Pancreas (tissue), 10 donors: ENCODE results near the gene ERCC8. TPM values are rescaled to one million over a fixed set of nuclear protein-coding genes. Genes with fewer than 3 reads are reported as not detected.
A peak's percentile ranks its signal among the peaks of the same experiment; 100 is the strongest.

Source experiments
- ATAC-seq, 4 donors: fragments of 200-7000 bp; cut with Tn5 transposase; one replicate each; pipeline versions ENCODE4 v1.8.0 to v1.9.1; 2020; ENCODE audit warnings: mild to moderate bottlenecking in 4 of 4, moderate library complexity in 4 of 4
- DNase-seq, 6 donors: peaks; one replicate each; pipeline ENCODE4 v3.0.0-alpha.2; 2020
- FAIRE-seq: peaks from 2 replicates; lab custom pipeline; 2012; peaks lifted over from hg19 to GRCh38; lab: Jason Lieb, UNC
- H3K27ac ChIP-seq, 4 donors: fragments of 200-600 bp; sonication (generic); 1 replicate in 3 of 4; 2 replicates in 1 of 4; pipeline versions ENCODE4 v1.5.0 to v1.8.0; 2020
- H3K27me3 ChIP-seq, 4 donors: fragments of 200-600 bp; one replicate each; pipeline ENCODE4 v1.8.0; 2021
- H3K36me3 ChIP-seq, 3 donors: fragments of 200-600 bp; sonication (generic) in 1 of 3; one replicate each; pipeline versions ENCODE4 v1.5.0 to v1.8.0; 2020 to 2021
- H3K4me1 ChIP-seq, 3 donors: fragments of 200-600 bp; one replicate each; pipeline ENCODE4 v1.8.0; 2021
- H3K4me3 ChIP-seq, 4 donors: fragments of 200-600 bp; sonication (generic) in 2 of 4; one replicate each; pipeline versions ENCODE4 v1.5.0 to v1.8.0; 2020 to 2021
- H3K9me3 ChIP-seq, 4 donors: fragments of 200-600 bp; one replicate each; pipeline ENCODE4 v1.8.0; 2021
- CTCF ChIP-seq, 4 donors: fragments of 200-600 bp; sonication (generic) in 3 of 4; IDR thresholded peaks; one replicate each; pipeline versions ENCODE4 v1.5.0 to v1.8.0; 2021; ENCODE audit warnings: antibody characterized with exemption in 4 of 4
- WGBS, 2 donors: extraction: QIAGEN DNeasy Blood & Tissue Kit; methylation state at CpG; one replicate each; pipeline ENCODE4 v1.1.7; 2013; 5-methylcytosine and 5-hydroxymethylcytosine counted together
- intact Hi-C, 3 donors: fragments of 100-400 bp; cut with DNase I; formaldehyde crosslinking; loops; one replicate each; pipeline versions ENCODE4 v1.11.1 to v1.14.2; 2022
- polyA plus RNA-seq, 2 donors: library from polyadenylated mRNA; stranded (reverse); fragments of 200-250 nt; gene quantifications; one replicate each; pipeline ENCODE4 v1.2.3, GENCODE V29; 2013
- total RNA-seq, 6 donors: library from RNA; stranded (reverse); fragmentation: NEBNext Ultra II Directional in 4 of 6; extraction: Animal tissue kit (Norgen Biotek cat#: 25700) in 4 of 6; gene quantifications; one replicate each; pipeline versions ENCODE4 v1.2.1 to v1.2.4, GENCODE V29; 2021 to 2023
- donor health status: healthy with polysubstance abuse.
- donor health status: DM: no; HTN: no; CAD: no; lungs with moderate emphysema.
- donor health status: DM: no; HTN: no; CAD: no.
- donor health status: control.
- donor health status: control.
- donor health status: Bipolar disorder and iron deficiency.
- donor health status: DM: yes; HTN: yes; CAD: no.
- donor health status: DM: no; HTN: no; CAD: no.
- donor health status: DM: no; HTN: no; CAD: no.
- donor health status: DM: yes; HTN: yes; CAD: no.

Gene ERCC8
- total and polyA plus RNA-seq, 8 donors, result 2.6 to 5.0 (median 4.0) TPM

GRCh38 chr5:60896991-60897390, 47.9 kb downstream of the ERCC8 start:
- Histone ChIP-seq H3K36me3 (no peaks in the 10 kb centered on the region), H3K9me3 (no peaks in the 10 kb centered on the region), H3K27me3 (no peaks in the 10 kb centered on the region), H3K4me1 (no peaks in the 10 kb centered on the region), H3K27ac (no peak overlapping the region), H3K4me3 (no peak overlapping the region)
- no peak for TF ChIP-seq CTCF (IDR thresholded peaks at IDR 0.05)
- FAIRE-seq (no peak), DNase-seq (no peak), ATAC-seq (no peak)
- 90 to 95% methylated on average over 4 of the region's 4 CpGs for WGBS, 2 donors
- intact Hi-C loops, result no loop called here

DNA sequence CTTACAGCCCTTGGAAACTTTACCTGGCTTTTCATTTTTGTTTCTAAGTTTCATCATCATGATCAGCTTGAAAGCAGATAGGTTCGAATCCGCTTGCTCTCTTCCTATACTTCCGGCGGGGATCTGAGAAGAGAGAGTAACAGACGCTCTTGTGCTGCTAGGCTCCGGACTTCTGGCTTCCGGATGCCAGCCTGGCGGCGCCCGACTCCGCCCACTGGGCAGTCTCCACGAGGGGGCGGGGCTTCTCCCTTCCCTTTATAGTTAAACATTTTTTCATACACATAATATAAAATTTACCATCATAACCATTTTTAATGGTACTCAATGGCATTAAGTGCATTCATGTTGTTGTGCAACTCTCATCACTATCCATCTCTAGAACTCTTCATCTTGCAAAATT, 51.3 kb downstream of the ERCC8 start:
- H3K36me3 ChIP-seq, result no peaks in the 10 kb centered on the region
- H3K27ac ChIP-seq, result no peak overlapping the region
- no peaks in the 10 kb centered on the region for H3K9me3 ChIP-seq
- no peaks in the 10 kb centered on the region for H3K27me3 ChIP-seq
- ATAC-seq (no peak), FAIRE-seq (no peak), DNase-seq (peak in 1 of 6 donors; percentile 18)
- intact Hi-C loops, result no loop called here
- TF ChIP-seq CTCF (IDR thresholded peaks at IDR 0.05), result no peak
- no peaks in the 10 kb centered on the region for H3K4me1 ChIP-seq
- 93 to 94% methylated on average over 13 of the region's 13 CpGs for WGBS, 2 donors
- no peak overlapping the region for H3K4me3 ChIP-seq

GRCh38 chr5:60891667-60892066, 53.2 kb downstream of the ERCC8 start:
- no peaks in the 10 kb centered on the region for H3K9me3 ChIP-seq
- H3K27ac ChIP-seq, result no peak overlapping the region
- H3K4me1 ChIP-seq, result no peaks in the 10 kb centered on the region
- intact Hi-C loops, result no loop called here
- ATAC-seq (no peak), FAIRE-seq (no peak), DNase-seq (no peak)
- no peak overlapping the region for H3K4me3 ChIP-seq
- WGBS, 2 donors, result 88 to 91% methylated on average over 2 of the region's 2 CpGs
- no peaks in the 10 kb centered on the region for H3K27me3 ChIP-seq
- TF ChIP-seq CTCF (IDR thresholded peaks at IDR 0.05), result no peak
- H3K36me3 ChIP-seq, result no peaks in the 10 kb centered on the region

- no peak for TF ChIP-seq CTCF (IDR thresholded peaks at IDR 0.05)
- intact Hi-C loops, result no loop called here
- no peak overlapping the region for H3K27ac ChIP-seq
- no peaks in the 10 kb centered on the region for H3K9me3 ChIP-seq
- H3K36me3 ChIP-seq, result no peaks in the 10 kb centered on the region
- no peaks in the 10 kb centered on the region for H3K27me3 ChIP-seq
- WGBS, 2 donors, result 70 to 97% methylated on average over 2 of the region's 2 CpGs
- DNase-seq (no peak), ATAC-seq (no peak), FAIRE-seq (no peak)
- no peaks in the 10 kb centered on the region for H3K4me1 ChIP-seq
- no peak overlapping the region for H3K4me3 ChIP-seq
Observed at GRCh38 chr5:60888359-60889061, 56.4 kb downstream of the ERCC8 start.

DNA sequence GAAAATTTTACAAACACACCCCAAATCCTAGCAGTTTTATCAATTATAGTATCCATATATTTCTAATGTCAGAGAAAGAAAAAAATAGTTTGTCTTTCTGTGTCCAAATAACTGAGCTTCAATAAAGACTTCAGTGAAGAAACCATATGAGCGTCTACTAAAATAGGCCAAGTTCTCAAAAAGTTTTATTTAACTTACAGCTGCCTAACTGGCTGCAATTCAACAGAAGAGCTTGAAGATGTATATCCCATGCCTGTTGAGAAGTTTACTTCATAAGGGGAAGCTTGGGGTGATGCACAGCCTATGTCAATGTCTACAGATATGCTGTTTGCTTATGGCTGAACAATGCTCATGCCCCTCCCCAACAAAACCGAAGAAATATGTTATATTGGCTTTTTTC, 57.1 kb downstream of the ERCC8 start:
- H3K4me3 ChIP-seq, result no peak overlapping the region
- no peaks in the 10 kb centered on the region for H3K9me3 ChIP-seq
- 92 to 94% methylated on average over 2 of the region's 2 CpGs for WGBS, 2 donors
- no peaks in the 10 kb centered on the region for H3K27me3 ChIP-seq
- no peak for FAIRE-seq
- intact Hi-C loops, result no loop called here
- no peak for TF ChIP-seq CTCF (IDR thresholded peaks at IDR 0.05)
- ATAC-seq, result no peak
- no peaks in the 10 kb centered on the region for H3K4me1 ChIP-seq
- H3K27ac ChIP-seq, result no peak overlapping the region
- no peaks in the 10 kb centered on the region for H3K36me3 ChIP-seq
- DNase-seq, result no peak
